ENCODE results near the gene RUVBL2. TPM values are rescaled to one million over a fixed set of nuclear protein-coding genes. Genes with fewer than 3 reads are reported as not detected.

Gene RUVBL2
- 100 to 1,000 TPM in 1 of 4 donors, 10 to 100 TPM in 3; 77.1 to 105 (median 82.6) TPM for polyA plus RNA-seq (ENCODE audit: insufficient read length in 4 of 4)

GRCh38 chr19:48993175-48994034, at the start of gene RUVBL2, which contains the start of gene GYS1:
TSS of gene RUVBL2 (plus strand) at chr19:48993887. CDS start at chr19:48993912, 25 bp downstream.
TSS of gene GYS1 (minus strand) at chr19:48993309. CDS start at chr19:48993112, 197 bp downstream.
- DNase-seq (ENCODE audit: low read depth in 4 of 4, low spot score in 3 of 4): peak; percentile 99

DNA sequence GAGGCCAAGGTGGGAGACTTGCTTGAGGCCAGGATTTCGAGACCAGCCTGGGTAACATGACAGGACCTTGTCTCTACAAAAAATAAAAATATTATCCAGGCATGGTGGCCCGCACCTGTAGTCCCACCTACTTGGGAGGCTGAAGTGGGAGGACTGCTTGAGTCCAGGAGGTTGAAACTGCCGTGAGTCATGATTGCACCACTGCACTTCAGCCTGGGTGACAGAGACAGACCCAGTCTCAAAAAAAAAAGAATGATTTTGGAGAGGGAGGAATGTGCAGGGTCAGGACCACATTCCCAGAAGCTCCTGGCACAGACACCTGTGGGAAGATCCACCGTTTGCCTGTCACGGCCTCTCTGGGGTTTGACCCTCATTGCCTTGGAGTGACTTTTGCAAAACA, 48.3 kb upstream of the RUVBL2 start:
- DNase-seq (ENCODE audit: low read depth in 4 of 4, low spot score in 3 of 4): no peak

GRCh38 chr19:48945817-48946216, 47.9 kb upstream of the RUVBL2 start:
- DNase-seq (ENCODE audit: low read depth in 4 of 4, low spot score in 3 of 4): no peak

- DNase-seq (ENCODE audit: low read depth in 4 of 4, low spot score in 3 of 4): no peak
Observed at GRCh38 chr19:48946463-48947257, 47.0 kb upstream of the RUVBL2 start.

- DNase-seq (ENCODE audit: low read depth in 4 of 4, low spot score in 3 of 4): no peak
Observed at GRCh38 chr19:48947258-48947542, 46.5 kb upstream of the RUVBL2 start.

DNA sequence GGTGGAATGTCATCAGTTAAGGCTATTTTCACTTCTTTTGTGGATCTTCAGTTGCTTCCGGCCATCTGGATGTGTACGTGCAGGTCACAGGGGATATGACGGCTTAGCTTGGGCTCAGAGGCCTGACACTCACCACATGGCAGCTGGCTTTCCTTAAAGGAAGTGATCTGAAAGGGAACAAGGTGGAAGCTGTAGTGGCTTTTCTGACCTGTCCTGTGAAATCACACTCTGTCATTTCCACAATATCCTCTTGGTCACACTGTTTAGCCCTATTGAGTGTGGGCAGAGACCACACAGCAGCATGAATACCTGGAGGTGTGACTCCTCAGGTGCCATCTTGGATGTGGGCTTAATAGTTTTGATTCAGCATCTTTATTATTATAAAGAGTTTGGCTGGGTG, 43.5 kb upstream of the RUVBL2 start:
- DNase-seq (ENCODE audit: low read depth in 4 of 4, low spot score in 3 of 4): no peak

DNA sequence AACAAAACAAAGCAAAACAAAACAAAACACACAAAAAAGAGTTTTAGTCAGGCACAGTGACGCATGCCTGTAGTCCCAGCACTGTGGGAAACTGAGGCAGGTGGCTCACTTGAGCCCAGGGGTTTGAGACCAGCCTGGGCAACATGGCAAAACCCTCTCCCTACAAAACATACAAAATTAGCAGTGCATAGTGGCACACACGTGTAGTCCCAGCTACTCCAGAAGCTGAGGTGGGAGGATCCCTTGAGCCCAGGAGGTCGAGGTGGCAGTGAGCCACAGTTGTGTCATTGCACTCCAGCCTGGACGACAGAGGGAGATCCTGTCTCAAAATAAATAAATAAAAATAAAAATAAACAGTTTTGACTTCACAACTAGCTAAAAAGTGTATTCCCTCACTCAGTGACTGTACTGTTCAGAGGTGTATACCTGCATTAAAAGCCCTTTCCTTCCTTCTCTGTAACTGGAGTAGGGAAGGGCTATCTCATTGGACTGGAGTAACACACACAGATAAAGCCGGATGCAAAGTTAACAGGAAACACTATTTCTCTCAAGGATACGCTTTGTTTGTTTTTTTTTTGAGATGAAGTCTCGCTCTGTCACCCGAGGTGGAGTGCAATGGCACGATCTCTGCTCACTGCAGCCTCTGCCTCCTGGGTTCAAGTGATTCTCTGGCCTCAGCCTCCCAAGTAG, 42.7 kb upstream of the RUVBL2 start:
- DNase-seq (ENCODE audit: low read depth in 4 of 4, low spot score in 3 of 4): no peak

GRCh38 chr19:48953141-48953540, 40.5 kb upstream of the RUVBL2 start:
- DNase-seq (ENCODE audit: low read depth in 4 of 4, low spot score in 3 of 4): no peak

DNA sequence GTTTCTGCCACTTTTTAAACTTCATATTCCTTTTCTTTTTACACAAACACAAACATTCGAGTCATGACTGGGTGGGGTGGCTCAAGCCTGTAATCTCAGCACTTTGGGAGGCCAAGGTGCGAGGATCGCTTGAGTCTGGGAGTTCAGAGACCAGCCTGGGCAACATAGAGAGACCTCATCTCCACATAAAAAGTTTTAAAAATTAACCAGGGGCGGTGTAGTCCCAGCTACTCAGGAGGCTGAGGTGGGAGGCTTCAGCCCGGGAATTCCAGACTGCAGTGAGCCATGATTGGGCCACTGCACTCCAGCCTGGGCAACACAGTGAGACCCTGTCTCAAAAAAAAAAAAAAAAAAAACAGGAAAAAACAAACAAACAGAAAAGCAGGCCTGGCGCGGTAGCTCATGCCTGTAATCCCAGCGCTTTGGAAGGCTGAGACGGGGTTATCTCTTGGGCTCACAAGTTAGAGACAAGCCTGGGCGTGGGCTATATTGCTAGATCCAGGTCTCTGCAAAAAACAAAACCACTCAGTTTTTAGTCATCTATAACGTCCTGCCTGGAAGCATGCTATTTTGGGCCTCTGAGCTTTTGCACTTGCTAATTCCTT, 39.6 kb upstream of the RUVBL2 start:
- DNase-seq (ENCODE audit: low read depth in 4 of 4, low spot score in 3 of 4): no peak

GRCh38 chr19:48954595-48955307, 38.9 kb upstream of the RUVBL2 start, which contains the start of gene BAX:
TSS of gene BAX (plus strand) at chr19:48954875. CDS start at chr19:48954929, 54 bp downstream.
- DNase-seq (ENCODE audit: low read depth in 4 of 4, low spot score in 3 of 4): peak; percentile 85 to 90 (median 88)

- no peak for DNase-seq (ENCODE audit: low read depth in 4 of 4, low spot score in 3 of 4)
Observed at GRCh38 chr19:48955308-48955958, 38.3 kb upstream of the RUVBL2 start.

DNA sequence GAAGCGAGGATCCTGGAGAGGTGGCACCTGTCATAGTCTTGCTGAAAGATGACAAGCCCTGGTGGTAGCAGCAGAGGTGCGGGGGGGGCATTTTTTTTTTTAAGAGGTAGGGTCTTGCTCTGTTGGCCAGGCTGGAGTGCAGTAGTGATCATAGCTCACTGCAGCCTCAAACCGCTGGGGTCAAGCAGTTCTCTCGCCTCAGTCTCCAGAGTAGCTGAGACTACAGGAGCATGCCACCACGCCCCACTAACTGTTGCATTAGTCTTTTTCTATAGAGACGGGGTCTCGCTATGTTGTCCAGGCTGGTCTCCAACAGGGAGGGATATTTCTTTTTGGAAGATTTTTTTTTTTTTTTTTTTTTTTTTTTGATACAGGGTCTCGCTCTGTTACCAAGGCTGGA, 35.7 kb upstream of the RUVBL2 start:
- no peak for DNase-seq (ENCODE audit: low read depth in 4 of 4, low spot score in 3 of 4)

DNA sequence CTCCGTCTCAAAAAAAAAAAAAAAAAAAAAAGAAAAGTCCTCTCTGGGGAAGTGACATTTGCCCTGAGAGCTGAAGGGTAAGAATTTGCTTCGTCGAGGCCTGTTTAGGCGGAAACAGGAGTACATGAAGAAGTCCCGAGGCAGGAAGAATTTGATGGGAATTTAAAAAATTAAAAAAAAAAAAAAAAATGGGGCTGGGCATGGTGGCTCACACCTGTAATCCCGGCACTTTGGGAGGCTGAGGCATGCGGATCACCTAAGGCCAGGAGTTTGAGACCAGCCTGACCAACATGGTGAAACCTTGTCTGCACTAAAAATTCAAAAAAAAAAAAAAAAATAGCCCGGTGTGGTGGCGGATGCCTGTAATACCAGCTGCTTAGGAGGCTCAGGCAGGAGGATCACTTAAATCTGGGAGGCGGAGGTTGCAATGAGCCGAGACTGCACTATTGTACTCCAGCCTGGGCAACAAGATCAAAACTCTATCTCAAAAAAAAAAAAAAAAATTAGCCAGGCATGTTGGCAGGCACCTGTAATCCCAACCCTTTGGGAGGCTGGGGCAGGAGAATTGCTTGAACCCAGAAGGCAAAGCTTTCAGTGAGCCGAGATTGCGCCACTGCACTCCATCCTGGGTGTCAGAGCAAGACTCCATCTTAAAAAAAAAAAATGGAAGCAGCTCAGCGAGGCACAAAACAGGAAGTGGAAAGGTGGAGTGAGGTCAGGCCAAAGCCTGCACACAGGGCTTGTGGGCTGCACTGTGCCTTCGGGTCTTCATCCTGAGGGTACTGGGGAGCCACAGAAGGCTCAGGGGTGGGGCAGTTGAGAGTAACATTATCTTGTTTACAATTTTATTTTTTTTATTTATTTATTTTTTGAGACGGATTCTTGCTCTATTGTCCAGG, 34.1 kb upstream of the RUVBL2 start:
- DNase-seq (ENCODE audit: low read depth in 4 of 4, low spot score in 3 of 4): no peak

- DNase-seq (ENCODE audit: low read depth in 4 of 4, low spot score in 3 of 4): no peak
Observed at GRCh38 chr19:48961051-48961649, 32.5 kb upstream of the RUVBL2 start.

DNA sequence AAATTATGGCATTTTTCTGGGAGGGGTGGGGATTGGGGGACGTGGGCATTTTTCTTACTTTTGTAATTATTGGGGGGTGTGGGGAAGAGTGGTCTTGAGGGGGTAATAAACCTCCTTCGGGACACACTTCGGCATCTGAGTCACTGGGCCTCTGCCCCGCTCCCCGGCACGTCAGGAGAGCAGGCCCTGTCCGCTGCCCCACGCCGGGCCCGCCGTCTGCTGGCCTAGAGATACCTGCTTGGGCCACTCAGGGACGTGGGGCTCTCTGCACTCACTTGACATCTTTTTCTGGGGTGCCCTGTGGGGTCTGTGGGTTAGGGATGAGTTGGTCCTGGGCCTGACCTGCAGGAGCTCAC, 32.0 kb upstream of the RUVBL2 start:
- DNase-seq (ENCODE audit: low read depth in 4 of 4, low spot score in 3 of 4): no peak

GRCh38 chr19:48962029-48962848, 31.4 kb upstream of the RUVBL2 start:
- DNase-seq (ENCODE audit: low read depth in 4 of 4, low spot score in 3 of 4): no peak

DNA sequence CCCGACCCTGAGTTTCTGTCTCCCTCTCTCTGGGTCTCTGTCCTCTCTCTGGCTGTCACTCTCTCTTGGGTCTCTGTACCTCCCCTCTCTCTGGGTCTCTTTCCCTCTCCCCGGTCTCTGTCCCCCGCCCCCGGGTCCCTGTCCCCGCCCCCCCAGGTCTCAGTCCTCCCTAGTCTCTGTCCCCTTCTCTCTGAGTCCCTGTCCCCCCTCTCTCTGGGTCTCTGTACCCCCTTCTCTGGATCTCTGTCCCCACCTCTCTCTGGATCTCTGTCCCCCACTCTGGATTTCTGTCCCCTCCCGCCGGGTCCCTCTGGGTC, 30.9 kb upstream of the RUVBL2 start:
- no peak for DNase-seq (ENCODE audit: low read depth in 4 of 4, low spot score in 3 of 4)

Data from right renal pelvis (tissue), 4 donors.